Transverse colon (tissue), 3 donors: Measurements from ENCODE around the gene PHACTR3.

Experiments
- CTCF ChIP-seq, 5 experiments: fragments of 200-600 bp in 3 of 5; fragments of 450-650 bp in 2 of 5; sonication (generic) in 3 of 5; IDR thresholded peaks; 1 replicate in 2 of 5; 2 replicates in 3 of 5; pipeline ENCODE4 v1.5.1; 2016 to 2017; ENCODE audit warnings: antibody characterized with exemption in 5 of 5, inconsistent platforms in 3 of 5, mild to moderate bottlenecking in 2 of 5, moderate library complexity in 1 of 5
- POLR2A ChIP-seq: fragments of 450-650 bp; IDR thresholded peaks from one replicate; pipeline ENCODE4 v1.6.1; 2016; ENCODE audit warnings: antibody characterized with exemption, mild to moderate bottlenecking, moderate library complexity

GRCh38 chr20:59790346-59790745 is 186.0 kb downstream of the PHACTR3 start:
- TF ChIP-seq CTCF (IDR thresholded peaks at IDR 0.05) (no peak), POLR2A (no peak)
